Prostate gland (tissue), 2 donors: ENCODE data around the gene LARGE2. TPM values are rescaled to one million over a fixed set of nuclear protein-coding genes. Genes with fewer than 3 reads are reported as not detected.
"Not testable (repeated sequence)": the region's sequence is repeated elsewhere in the genome, so short reads cannot be mapped to it uniquely, and the experiment has no call there.

Experiments used
- DNase-seq: peaks from one replicate; pipeline ENCODE4 v3.0.0-alpha.2; 2019; ENCODE audit warnings: low spot score
- H3K27ac ChIP-seq, 2 donors: fragments of 200-600 bp; sonication (generic); 2 replicates each; pipeline ENCODE4 v1.5.1; 2017 to 2019
- H3K27me3 ChIP-seq: fragments of 200-600 bp; sonication (generic); replicated peaks from 2 replicates; pipeline ENCODE4 v1.5.1; 2019; ENCODE audit not compliant: insufficient read depth
- H3K36me3 ChIP-seq, 2 donors: fragments of 200-600 bp; sonication (generic); 1 replicate in 1 of 2; 2 replicates in 1 of 2; pipeline versions ENCODE4 v1.5.1 to v1.8.1; 2017 to 2019
- H3K4me1 ChIP-seq: fragments of 200-600 bp; sonication (generic); replicated peaks from 2 replicates; pipeline ENCODE4 v1.5.1; 2019
- H3K4me3 ChIP-seq, 2 donors: fragments of 200-600 bp; sonication (generic); 2 replicates each; pipeline ENCODE4 v1.5.1; 2017 to 2019
- H3K9me3 ChIP-seq: fragments of 200-600 bp; sonication (generic); 2 replicates; pipeline ENCODE4 v1.5.1; 2017
- POLR2A ChIP-seq: fragments of 450-650 bp; IDR thresholded peaks from one replicate; pipeline ENCODE4 v1.6.1; 2016; ENCODE audit warnings: antibody characterized with exemption, mild to moderate bottlenecking
- POLR2AphosphoS5 ChIP-seq: sonication (generic); formaldehyde crosslinking; IDR thresholded peaks from one replicate; pipeline ENCODE4 v1.6.1; 2017; ENCODE audit warnings: antibody characterized with exemption
- WGBS: methylation state at CpG from one replicate; pipeline ENCODE4 v1.1.5; 2018; 5-methylcytosine and 5-hydroxymethylcytosine counted together
- intact Hi-C: fragments of 100-400 bp; cut with DNase I; formaldehyde crosslinking; loops from one replicate; pipeline ENCODE4 v1.14.2; 2022
- total RNA-seq, 2 donors: library from RNA; depleted of rRNA; stranded (reverse); fragments of >200 nt; gene quantifications; one replicate each; pipeline ENCODE4 v1.1.0, GENCODE V29; 2016
- TF ChIP-seq, protein P1 (sequence below), 4 experiments: fragments of 200-600 bp in 2 of 4; fragments of 450-650 bp in 2 of 4; sonication (generic) in 2 of 4; IDR thresholded peaks; 1 replicate in 3 of 4; 2 replicates in 1 of 4; pipeline ENCODE4 v1.5.1; 2016 to 2019; ENCODE audit warnings: antibody characterized with exemption in 4 of 4, mild to moderate bottlenecking in 2 of 4, moderate library complexity in 2 of 4

Gene LARGE2
- total RNA-seq, 2 donors from 2014 or later = 20.2 to 33.6 TPM

DNA sequence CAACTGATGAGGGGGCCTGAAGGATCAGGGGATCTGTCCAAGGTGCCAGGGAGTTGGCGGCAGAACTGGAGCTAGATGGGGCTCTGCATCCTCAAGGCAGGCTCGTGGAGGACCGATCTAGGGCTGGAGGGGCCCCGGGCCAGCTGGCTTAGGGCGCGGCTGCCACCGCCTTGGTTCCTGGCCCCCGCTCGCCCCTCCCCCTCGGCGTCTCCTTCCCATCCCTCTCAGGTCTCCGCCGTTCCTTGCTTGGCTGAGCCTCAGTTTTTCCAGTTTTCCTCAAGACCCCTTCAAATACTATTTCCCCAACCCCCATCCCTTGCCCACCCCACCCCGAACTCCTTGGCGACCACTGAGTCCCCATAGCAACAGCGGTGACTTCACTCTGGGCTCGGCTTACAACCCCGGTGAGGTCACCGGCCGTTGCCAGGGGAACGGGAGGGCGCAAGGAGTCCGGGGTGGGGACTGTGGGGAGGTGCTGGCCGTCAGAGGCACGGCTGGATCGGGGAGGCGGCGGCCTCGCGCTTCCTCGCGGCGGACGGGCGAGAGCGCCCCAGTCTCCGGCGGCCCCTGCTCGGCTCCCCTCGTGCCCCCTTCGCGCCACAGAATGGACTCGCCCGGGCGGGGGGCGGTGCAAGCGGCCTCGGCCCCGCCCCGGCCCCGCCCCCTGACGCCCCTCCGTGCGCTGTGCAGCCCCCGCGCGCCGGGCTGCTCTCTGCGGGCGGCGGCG lies 22.8 kb upstream of the LARGE2 start:
- H3K4me1 ChIP-seq = peaks cover 5% of the 10 kb centered on the region
- intact Hi-C loops = no loop called here
- H3K36me3 ChIP-seq = no peaks in the 10 kb centered on the region
- no peaks in the 10 kb centered on the region for H3K9me3 ChIP-seq
- 0% methylated on average over 25 of the region's 62 CpGs for whole genome bisulfite sequencing
- no peaks in the 10 kb centered on the region for H3K27me3 ChIP-seq
- H3K27ac ChIP-seq = peak overlapping the region; percentile 34 to 72
- DNase-seq = peak; percentile 61
- no peak for TF ChIP-seq POLR2A
- TF ChIP-seq POLR2AphosphoS5 = peak; percentile 12
- H3K4me3 ChIP-seq = peak overlapping the region; percentile 31 to 49

DNA sequence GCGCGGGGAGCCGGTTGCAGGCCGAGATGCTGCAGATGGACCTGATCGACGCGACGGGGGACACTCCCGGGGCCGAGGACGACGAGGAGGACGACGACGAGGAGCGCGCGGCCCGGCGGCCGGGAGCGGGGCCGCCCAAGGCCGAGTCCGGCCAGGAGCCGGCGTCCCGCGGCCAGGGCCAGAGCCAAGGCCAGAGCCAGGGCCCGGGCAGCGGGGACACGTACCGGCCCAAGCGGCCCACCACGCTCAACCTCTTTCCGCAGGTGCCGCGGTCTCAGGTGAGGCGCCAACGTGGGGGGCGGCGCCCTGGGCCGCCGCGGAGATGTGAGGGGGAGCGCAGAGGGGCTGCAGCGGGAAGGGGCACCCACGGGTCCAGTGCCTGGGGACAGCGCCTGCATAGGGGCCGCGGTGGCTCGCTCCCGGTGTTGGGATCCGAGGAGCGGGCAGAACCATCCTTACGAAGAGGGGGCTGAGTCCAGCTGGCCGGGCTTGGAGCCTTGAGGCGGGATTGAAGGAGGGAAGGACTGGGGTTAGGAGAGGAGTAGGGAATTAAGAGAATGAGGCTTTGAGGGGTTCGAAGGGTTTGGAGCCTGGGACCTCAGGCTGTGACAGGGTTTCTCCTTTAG lies 22.2 kb upstream of the LARGE2 start:
- H3K36me3 ChIP-seq, H3K27me3 ChIP-seq, H3K4me1 ChIP-seq, DNase-seq, H3K9me3 ChIP-seq, intact Hi-C loops: not testable (repeated sequence)
- Histone ChIP-seq H3K27ac (peak overlapping the region; percentile 19 to 72), H3K4me3 (peak overlapping the region; percentile 31 to 49)
- 3% methylated on average over 31 of the region's 59 CpGs for WGBS

DNA sequence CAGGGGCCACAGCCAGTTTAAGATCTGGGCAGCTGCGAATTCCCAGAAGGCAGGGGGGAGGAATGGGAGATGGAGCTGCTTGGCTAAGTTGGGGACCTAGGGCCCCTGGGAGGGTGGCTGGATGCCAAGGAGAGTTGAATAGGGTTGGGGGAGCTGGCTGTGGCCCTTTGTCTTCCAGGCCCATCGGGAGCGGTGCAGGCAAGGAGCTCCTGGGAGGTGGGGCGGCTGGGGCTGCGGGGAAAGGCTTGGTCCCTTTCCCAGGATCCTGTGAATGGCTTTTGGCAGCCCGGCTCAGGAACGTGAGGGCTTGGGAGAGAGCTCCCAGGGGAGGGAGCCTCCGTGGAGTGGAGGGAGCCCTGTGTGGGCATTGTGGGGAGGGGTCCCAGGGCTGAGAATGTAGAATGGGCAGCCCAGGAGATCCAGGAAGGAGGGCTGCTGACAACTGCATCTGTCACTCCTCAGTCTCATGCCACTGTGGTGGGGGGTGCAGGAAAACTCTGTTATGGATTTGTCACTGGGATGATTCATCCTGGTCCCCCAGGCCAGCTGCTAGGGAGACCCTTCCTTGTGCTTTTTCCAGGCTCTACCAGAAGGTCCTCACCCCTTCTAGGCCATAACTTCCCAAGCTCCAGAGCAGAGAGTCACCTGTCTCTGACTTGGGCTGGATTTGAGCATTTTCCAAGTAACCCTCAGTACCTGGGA lies 21.4 kb upstream of the LARGE2 start:
- intact Hi-C loops = no loop called here
- peaks cover 5% of the 10 kb centered on the region for H3K4me1 ChIP-seq
- DNase-seq = no peak
- TF ChIP-seq, protein P1, sequence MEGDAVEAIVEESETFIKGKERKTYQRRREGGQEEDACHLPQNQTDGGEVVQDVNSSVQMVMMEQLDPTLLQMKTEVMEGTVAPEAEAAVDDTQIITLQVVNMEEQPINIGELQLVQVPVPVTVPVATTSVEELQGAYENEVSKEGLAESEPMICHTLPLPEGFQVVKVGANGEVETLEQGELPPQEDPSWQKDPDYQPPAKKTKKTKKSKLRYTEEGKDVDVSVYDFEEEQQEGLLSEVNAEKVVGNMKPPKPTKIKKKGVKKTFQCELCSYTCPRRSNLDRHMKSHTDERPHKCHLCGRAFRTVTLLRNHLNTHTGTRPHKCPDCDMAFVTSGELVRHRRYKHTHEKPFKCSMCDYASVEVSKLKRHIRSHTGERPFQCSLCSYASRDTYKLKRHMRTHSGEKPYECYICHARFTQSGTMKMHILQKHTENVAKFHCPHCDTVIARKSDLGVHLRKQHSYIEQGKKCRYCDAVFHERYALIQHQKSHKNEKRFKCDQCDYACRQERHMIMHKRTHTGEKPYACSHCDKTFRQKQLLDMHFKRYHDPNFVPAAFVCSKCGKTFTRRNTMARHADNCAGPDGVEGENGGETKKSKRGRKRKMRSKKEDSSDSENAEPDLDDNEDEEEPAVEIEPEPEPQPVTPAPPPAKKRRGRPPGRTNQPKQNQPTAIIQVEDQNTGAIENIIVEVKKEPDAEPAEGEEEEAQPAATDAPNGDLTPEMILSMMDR (IDR thresholded peaks at IDR 0.05) = no peak
- TF ChIP-seq POLR2A = no peak
- no peak for TF ChIP-seq POLR2AphosphoS5
- 5% methylated on average over 8 of the region's 8 CpGs for WGBS
- no peaks in the 10 kb centered on the region for H3K27me3 ChIP-seq
- H3K27ac ChIP-seq = peak overlapping the region; percentile 19 to 72
- H3K36me3 ChIP-seq = no peaks in the 10 kb centered on the region
- peak overlapping the region; percentile 31 to 49 for H3K4me3 ChIP-seq
- H3K9me3 ChIP-seq = no peaks in the 10 kb centered on the region

DNA sequence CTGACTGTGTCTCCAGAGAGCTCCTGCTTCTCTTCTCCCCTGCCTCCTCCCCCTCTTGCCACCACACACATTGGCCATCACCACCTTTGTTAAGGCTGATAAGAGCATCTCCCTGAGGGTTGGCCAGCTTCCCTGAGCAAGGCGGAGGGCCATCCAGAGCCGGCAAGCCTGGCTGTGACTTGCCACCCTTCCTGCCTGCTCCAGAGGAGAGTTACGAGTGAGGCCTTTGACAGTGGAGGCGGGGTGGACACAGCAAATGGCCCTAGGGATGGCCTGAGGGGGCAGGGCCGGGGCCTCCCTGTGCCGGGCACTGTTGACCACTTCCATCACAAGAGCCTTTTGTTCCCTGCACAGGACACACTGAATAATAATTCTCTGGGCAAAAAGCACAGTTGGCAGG lies 20.8 kb upstream of the LARGE2 start:
- no peak for DNase-seq

DNA sequence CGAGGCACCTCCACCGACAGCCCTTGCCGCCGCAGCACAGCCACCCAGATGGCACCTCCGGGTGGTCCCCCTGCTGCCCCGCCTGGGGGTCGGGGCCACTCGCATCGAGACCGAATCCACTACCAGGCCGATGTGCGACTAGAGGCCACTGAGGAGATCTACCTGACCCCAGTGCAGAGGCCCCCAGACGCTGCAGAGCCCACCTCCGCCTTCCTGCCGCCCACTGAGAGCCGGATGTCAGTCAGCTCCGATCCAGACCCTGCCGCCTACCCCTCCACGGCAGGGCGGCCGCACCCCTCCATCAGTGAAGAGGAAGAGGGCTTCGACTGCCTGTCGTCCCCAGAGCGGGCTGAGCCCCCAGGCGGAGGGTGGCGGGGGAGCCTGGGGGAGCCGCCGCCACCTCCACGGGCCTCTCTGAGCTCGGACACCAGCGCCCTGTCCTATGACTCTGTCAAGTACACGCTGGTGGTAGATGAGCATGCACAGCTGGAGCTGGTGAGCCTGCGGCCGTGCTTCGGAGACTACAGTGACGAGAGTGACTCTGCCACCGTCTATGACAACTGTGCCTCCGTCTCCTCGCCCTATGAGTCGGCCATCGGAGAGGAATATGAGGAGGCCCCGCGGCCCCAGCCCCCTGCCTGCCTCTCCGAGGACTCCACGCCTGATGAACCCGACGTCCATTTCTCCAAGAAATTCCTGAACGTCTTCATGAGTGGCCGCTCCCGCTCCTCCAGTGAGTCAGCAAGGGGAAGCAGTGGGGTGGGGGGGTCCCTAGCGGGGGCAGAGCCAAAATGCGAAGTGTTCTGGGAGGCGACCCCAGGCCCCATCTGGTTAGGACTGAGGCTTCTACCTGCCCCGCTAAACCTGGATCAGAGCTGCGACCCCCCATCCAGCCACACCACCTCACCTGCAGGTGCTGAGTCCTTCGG lies 19.7 kb upstream of the LARGE2 start:
- TF ChIP-seq, protein P1 (IDR thresholded peaks at IDR 0.05) = no peak
- TF ChIP-seq POLR2AphosphoS5 (no peak), POLR2A (no peak)
- Histone ChIP-seq H3K4me1 (peaks cover 5% of the 10 kb centered on the region), H3K4me3 (no peak overlapping the region), H3K36me3 (no peaks in the 10 kb centered on the region), H3K9me3 (no peaks in the 10 kb centered on the region), H3K27ac (no peak overlapping the region), H3K27me3 (no peaks in the 10 kb centered on the region)
- WGBS = 92% methylated on average over 51 of the region's 56 CpGs
- no peak for DNase-seq
- intact Hi-C loops = no loop called here

More for the DNA sequence above, 20.8 kb upstream of the LARGE2 start:
- TF ChIP-seq POLR2AphosphoS5 = no peak
- 69% methylated on average over 6 of the region's 6 CpGs for WGBS
- H3K27ac ChIP-seq = no peak overlapping the region
- no peak overlapping the region for H3K4me3 ChIP-seq
- intact Hi-C loops = no loop called here
- H3K4me1 ChIP-seq = peaks cover 5% of the 10 kb centered on the region
- no peaks in the 10 kb centered on the region for H3K27me3 ChIP-seq
- H3K36me3 ChIP-seq = no peaks in the 10 kb centered on the region
- no peaks in the 10 kb centered on the region for H3K9me3 ChIP-seq
